ENCODE results near the gene SORBS1.

The SORBS1 gene

DNA sequence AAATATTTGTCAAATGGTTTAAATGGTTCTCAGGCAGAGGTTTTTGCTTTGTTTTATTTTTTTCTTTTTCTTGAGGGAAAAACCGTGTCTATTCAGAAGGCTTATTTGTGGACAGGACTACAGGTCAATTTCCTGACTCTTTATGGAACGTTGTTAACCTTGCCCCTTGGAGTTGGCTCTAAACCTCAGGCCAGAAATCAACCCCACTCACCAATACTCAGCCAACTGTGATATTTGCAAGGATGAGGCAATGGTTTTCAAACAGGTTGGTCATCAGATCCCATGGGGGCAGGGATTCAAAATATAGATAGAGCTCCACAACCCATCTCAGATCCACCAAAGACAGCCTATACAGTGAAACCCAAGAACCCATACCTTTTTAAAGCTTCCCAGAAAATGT is 280.5 kb downstream of the SORBS1 start:
- TF ChIP-seq ESRRG (CRISPR knock-in tag; IDR thresholded peaks at IDR 0.05): no peak
- TF ChIP-seq, protein P1, sequence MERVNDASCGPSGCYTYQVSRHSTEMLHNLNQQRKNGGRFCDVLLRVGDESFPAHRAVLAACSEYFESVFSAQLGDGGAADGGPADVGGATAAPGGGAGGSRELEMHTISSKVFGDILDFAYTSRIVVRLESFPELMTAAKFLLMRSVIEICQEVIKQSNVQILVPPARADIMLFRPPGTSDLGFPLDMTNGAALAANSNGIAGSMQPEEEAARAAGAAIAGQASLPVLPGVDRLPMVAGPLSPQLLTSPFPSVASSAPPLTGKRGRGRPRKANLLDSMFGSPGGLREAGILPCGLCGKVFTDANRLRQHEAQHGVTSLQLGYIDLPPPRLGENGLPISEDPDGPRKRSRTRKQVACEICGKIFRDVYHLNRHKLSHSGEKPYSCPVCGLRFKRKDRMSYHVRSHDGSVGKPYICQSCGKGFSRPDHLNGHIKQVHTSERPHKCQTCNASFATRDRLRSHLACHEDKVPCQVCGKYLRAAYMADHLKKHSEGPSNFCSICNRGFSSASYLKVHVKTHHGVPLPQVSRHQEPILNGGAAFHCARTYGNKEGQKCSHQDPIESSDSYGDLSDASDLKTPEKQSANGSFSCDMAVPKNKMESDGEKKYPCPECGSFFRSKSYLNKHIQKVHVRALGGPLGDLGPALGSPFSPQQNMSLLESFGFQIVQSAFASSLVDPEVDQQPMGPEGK (CRISPR knock-in tag; IDR thresholded peaks at IDR 0.05; ENCODE audit: borderline replicate concordance): no peak
- no peak for TF ChIP-seq ZFP3 (CRISPR knock-in tag; IDR thresholded peaks at IDR 0.05)
- TF ChIP-seq RARB (CRISPR knock-in tag; IDR thresholded peaks at IDR 0.05): no peak
- TF ChIP-seq ISL1 (CRISPR knock-in tag; IDR thresholded peaks at IDR 0.05): no peak
- no peak for TF ChIP-seq TSHZ2 (CRISPR knock-in tag; IDR thresholded peaks at IDR 0.05)

DNA sequence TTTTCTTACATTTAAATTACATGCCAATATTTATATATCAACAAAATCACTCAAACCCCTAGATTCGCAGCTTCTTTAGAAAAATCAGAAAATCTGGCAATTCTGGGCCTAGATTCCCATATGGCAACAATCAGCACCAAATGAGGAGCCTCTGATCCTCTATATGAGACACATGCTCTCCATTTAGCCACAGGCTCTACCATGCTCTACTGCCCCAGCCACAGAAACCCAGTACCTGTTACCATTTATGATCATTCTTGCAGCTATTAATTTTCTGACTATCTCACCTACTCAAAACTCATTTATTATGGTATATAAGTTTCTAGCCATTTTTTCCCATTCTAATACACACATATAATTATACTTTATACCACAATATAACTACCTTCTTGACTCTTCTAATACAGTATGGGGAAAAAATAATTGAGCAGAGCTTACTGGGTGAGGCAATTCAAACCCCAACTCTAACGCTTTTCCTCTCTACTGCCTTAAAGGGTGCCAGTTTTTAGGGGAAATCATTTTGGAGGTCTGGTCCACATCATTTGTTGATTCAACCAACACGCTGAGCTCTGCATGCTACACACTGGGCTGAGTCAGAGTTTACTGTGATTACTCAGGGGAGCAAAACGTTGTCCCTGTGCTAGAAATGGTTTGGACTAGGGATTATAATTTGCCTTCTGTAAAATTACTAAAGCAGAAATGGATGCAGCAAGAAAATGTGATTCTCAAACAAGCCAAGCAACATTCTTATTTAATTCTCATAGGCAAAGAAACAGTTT is 281.9 kb downstream of the SORBS1 start:
- peak; percentile 68 for ATAC-seq
- TF ChIP-seq ZNF70 (CRISPR knock-in tag; IDR thresholded peaks at IDR 0.05): no peak

More for the DNA sequence above, 280.5 kb downstream of the SORBS1 start:
- no peak for ATAC-seq

DNA sequence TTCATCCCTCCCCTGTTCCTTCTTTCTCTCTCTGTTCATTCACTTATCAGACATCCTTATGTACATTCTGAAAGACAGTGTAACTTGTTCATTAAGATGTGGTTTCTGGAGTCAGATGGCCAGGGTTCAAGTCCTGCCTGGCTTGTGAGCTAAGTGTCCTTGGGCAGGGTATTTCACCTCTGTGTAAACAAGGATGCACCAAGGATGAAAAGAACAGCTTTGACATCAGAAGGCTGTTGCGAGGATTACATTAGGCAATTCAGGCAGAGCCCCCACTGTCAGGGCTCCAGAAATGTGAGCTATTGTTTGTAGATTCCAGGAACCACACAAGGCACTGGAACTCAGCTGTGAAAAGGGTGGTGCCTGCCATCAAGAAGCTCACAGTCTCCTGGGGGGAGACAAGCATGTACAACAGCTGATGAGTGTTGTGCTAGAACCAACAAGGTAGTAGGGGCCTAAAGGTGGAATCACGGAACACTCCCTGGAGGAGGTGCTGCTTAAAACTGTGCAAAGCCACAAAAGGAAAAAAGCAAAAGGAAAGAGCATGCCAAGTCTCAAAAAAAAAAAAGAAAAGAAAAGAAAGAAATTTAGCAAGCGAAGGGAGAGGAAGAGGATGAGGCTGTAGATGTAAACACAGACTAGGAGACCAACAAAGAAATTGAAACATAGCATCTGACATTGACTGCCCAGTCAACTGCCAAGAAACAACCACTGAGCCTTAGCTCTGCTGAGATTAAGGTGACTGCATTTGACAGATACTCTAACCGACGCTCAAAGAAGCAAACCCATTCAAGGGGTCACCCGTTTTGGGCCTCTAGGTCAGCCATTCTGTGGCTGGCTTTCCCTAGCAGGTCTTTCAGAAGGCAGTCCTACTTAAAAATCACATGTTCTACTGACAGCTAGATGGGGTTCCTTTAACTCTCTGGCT is 282.8 kb downstream of the SORBS1 start:
- no peak for ATAC-seq
- TF ChIP-seq CSDC2 (CRISPR knock-in tag; IDR thresholded peaks at IDR 0.05): no peak
- no peak for TF ChIP-seq PPARA (CRISPR knock-in tag; IDR thresholded peaks at IDR 0.05; ENCODE audit: borderline replicate concordance)
- no peak for TF ChIP-seq ISL1 (CRISPR knock-in tag; IDR thresholded peaks at IDR 0.05)
- TF ChIP-seq ESRRG (CRISPR knock-in tag; IDR thresholded peaks at IDR 0.05): no peak
- no peak for TF ChIP-seq ZNF70 (CRISPR knock-in tag; IDR thresholded peaks at IDR 0.05)

DNA sequence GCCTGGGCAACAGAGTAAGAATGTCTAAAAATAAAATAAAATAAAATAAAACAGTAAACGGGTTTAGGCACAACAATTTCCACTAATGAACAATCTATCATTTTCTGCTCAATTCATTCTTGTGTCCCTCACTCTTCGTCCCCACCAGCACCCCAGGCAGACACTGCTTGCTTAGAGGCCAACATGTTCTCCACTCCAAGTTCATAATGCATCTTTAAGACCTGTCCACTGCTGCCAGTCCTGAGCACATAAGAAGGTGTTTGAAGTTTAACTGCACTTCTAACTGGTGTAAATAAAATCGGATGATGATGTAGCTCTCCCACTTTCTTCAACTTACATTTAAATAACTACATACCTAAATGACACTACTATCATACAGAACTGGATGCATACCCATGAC is 283.6 kb downstream of the SORBS1 start:
- no peak for ATAC-seq
- no peak for TF ChIP-seq TCF4 (CRISPR knock-in tag; IDR thresholded peaks at IDR 0.05; ENCODE audit: borderline replicate concordance)

DNA sequence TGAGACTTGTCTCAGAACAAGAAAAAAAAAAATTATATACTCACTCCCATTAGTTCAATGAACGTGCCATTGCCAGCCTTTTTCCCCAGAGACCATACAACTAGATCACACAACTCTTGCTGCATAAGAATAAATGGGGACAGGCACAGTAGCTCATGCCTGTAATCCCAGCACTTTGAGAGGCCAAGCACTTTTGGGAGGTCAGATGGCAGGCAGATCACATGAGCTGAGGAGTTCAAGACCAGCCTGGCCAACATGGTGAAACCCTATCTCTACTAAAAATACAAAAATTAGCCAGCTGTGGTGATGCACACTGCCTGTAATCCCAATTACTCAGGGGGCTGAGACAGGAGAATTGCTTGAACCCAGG is 284.0 kb downstream of the SORBS1 start:
- TF ChIP-seq, protein P1 (CRISPR knock-in tag; IDR thresholded peaks at IDR 0.05; ENCODE audit: borderline replicate concordance): no peak
- TF ChIP-seq ZNF8 (CRISPR knock-in tag; IDR thresholded peaks at IDR 0.05) (no peak), ZNF565 (CRISPR knock-in tag; conservative IDR thresholded peaks at IDR 0.05; ENCODE audit: low read depth) (no peak), TOX (CRISPR knock-in tag; IDR thresholded peaks at IDR 0.05; ENCODE audit: borderline replicate concordance) (no peak), BACH2 (CRISPR knock-in tag; IDR thresholded peaks at IDR 0.05; ENCODE audit: borderline replicate concordance) (no peak), ARNTL (CRISPR knock-in tag; IDR thresholded peaks at IDR 0.05; ENCODE audit: borderline replicate concordance, low read depth) (no peak), RARB (CRISPR knock-in tag; IDR thresholded peaks at IDR 0.05) (no peak), SNAI2 (CRISPR knock-in tag; IDR thresholded peaks at IDR 0.05) (no peak), TCF4 (CRISPR knock-in tag; IDR thresholded peaks at IDR 0.05; ENCODE audit: borderline replicate concordance) (no peak), ISL1 (CRISPR knock-in tag; IDR thresholded peaks at IDR 0.05) (no peak), ZFP30 (CRISPR knock-in tag; IDR thresholded peaks at IDR 0.05) (no peak), TSHZ2 (CRISPR knock-in tag; IDR thresholded peaks at IDR 0.05) (no peak), ZNF70 (CRISPR knock-in tag; IDR thresholded peaks at IDR 0.05) (no peak), CREB5 (CRISPR knock-in tag; IDR thresholded peaks at IDR 0.05; ENCODE audit: low read depth) (no peak), ZC3H10 (CRISPR knock-in tag; IDR thresholded peaks at IDR 0.05) (no peak)
- TF ChIP-seq, protein P2, sequence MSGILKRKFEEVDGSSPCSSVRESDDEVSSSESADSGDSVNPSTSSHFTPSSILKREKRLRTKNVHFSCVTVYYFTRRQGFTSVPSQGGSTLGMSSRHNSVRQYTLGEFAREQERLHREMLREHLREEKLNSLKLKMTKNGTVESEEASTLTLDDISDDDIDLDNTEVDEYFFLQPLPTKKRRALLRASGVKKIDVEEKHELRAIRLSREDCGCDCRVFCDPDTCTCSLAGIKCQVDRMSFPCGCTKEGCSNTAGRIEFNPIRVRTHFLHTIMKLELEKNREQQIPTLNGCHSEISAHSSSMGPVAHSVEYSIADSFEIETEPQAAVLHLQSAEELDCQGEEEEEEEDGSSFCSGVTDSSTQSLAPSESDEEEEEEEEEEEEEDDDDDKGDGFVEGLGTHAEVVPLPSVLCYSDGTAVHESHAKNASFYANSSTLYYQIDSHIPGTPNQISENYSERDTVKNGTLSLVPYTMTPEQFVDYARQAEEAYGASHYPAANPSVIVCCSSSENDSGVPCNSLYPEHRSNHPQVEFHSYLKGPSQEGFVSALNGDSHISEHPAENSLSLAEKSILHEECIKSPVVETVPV (CRISPR knock-in tag; IDR thresholded peaks at IDR 0.05): no peak
- no peak for ATAC-seq

All from SK-N-SH treated with all-trans-retinoic acid at 6 μM for 48 hours (cell line).